Activated CD4-positive, alpha-beta T cell treated with anti-CD3 and anti-CD28 coated beads for 36 hours (primary cell): ENCODE results near the gene INPP5D. TPM values are rescaled to one million over a fixed set of nuclear protein-coding genes. Genes with fewer than 3 reads are reported as not detected.

Experiments
- ATAC-seq: fragments of 200-7000 bp; cut with Tn5 transposase; one replicate; pipeline ENCODE4 v1.10.0; 2021; ENCODE audit warnings: mild to moderate bottlenecking, moderate library complexity
- CTCF ChIA-PET: fragments of 350-600 bp; sonication (Branson Sonifier 250); formaldehyde crosslinking; loops from one replicate; lab custom pipeline; 2021; ENCODE audit warnings: antibody characterized with exemption; lab: Charles Lee
- POLR2A ChIA-PET: fragments of 350-600 bp; sonication (Branson Sonifier 250); formaldehyde crosslinking; loops from one replicate; lab custom pipeline; 2021; ENCODE audit warnings: antibody characterized with exemption, inconsistent platforms; lab: Charles Lee
- DNase-seq: peaks from one replicate; pipeline ENCODE4 v3.0.0-alpha.2; 2020
- H3K27ac Mint-ChIP-seq: one replicate; pipeline ENCODE4 v1.8.0; 2021; ENCODE audit warnings: mixed read lengths
- H3K27me3 Mint-ChIP-seq: one replicate; pipeline ENCODE4 v1.8.0; 2021; ENCODE audit warnings: mixed read lengths
- H3K36me3 Mint-ChIP-seq: one replicate; pipeline ENCODE4 v1.8.0; 2021; ENCODE audit warnings: low read depth, mixed read lengths
- H3K4me1 Mint-ChIP-seq: one replicate; pipeline ENCODE4 v1.8.0; 2021; ENCODE audit warnings: mixed read lengths
- H3K4me3 Mint-ChIP-seq: one replicate; pipeline ENCODE4 v1.8.0; 2021; ENCODE audit warnings: mild to moderate bottlenecking, moderate library complexity, mixed read lengths
- H3K9me3 Mint-ChIP-seq: one replicate; pipeline ENCODE4 v1.8.0; 2021; ENCODE audit warnings: low read depth, mixed read lengths
- intact Hi-C, 2 experiments: fragments of 100-400 bp; cut with DNase I in 1 of 2; cut with micrococcal nuclease in 1 of 2; formaldehyde crosslinking; loops; one replicate each; pipeline versions ENCODE4 v1.14.2 to v1.15.1; 2022 to 2024; cut with DNase I, micrococcal nuclease
- total RNA-seq, 2 experiments: library from RNA; stranded (reverse); gene quantifications; one replicate each; pipeline ENCODE4 v1.2.3, GENCODE V29; 2021

The INPP5D gene
- total RNA-seq, 2 experiments from 2014 or later, result 40.5 to 53.4 TPM

- Mint-ChIP-seq H3K27me3 (no peaks in the 10 kb centered on the region), H3K4me3 (no peak overlapping the region), H3K36me3 (no peaks in the 10 kb centered on the region), H3K9me3 (no peaks in the 10 kb centered on the region), H3K27ac (no peak overlapping the region), H3K4me1 (peaks cover 57% of the 10 kb centered on the region)
- DNase-seq (no peak), ATAC-seq (no peak)
- POLR2A ChIA-PET, result no interaction called here
- CTCF ChIA-PET, result interaction anchor here (0.6 to 2.1 kb wide), 3 partner anchors 15 to 191 kb away, joined by 3 to 7 read pairs (median 4); no protein-coding TSS in a partner anchor
- intact Hi-C loops, result no loop called here
Measured at GRCh38 chr2:233244818-233245217, 184.7 kb downstream of the INPP5D start.

DNA sequence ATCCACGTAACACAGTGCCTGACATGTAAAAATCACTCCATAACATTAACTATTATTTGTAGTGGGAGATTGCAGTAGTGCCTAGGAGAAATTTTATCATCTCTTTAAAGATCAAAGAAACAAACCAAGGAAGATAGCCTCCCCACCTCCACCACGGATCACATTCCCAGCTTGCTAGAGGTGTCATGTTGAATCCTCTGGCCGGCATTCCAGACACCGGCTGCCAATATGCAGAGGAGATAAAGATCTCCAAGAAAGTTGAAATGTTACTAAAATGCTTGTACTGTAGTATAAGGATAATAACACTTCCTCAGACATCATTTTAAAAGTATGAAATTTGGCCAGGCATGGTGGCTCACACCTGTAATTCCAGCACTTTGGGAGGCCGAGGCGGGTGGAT lies 185.3 kb downstream of the INPP5D start:
- DNase-seq, result no peak
- Mint-ChIP-seq H3K9me3 (no peaks in the 10 kb centered on the region), H3K4me3 (no peak overlapping the region), H3K4me1 (peaks cover 60% of the 10 kb centered on the region), H3K27ac (peak overlapping the region; percentile 9), H3K27me3 (no peaks in the 10 kb centered on the region), H3K36me3 (no peaks in the 10 kb centered on the region)
- CTCF ChIA-PET, result interaction anchor here (2.1 kb wide), 1 partner anchor 192 kb away, joined by 7 read pairs; no protein-coding TSS in a partner anchor
- POLR2A ChIA-PET, result no interaction called here
- intact Hi-C loops, result no loop called here
- no peak for ATAC-seq

- Mint-ChIP-seq H3K4me1 (peaks cover 53% of the 10 kb centered on the region), H3K27me3 (no peaks in the 10 kb centered on the region), H3K36me3 (peaks cover 2% of the 10 kb centered on the region), H3K9me3 (no peaks in the 10 kb centered on the region), H3K27ac (peak overlapping the region; percentile 95), H3K4me3 (no peak overlapping the region)
- ChIA-PET POLR2A (interaction anchor here (0.6 kb wide), 1 partner anchor 320 kb away, joined by 3 read pairs; no protein-coding TSS in a partner anchor), CTCF (interaction anchor here (0.6 to 1.2 kb wide), 6 partner anchors 11 to 656 kb away, joined by 3 to 4 read pairs (median 3); no protein-coding TSS in a partner anchor)
- ATAC-seq (no peak), DNase-seq (no peak)
- intact Hi-C loops, result loop anchor here in 1 of 2 experiments (1.0 kb wide), 5 partner anchors 13 to 641 kb away; partner anchors contain the start of gene INPP5D
Measured at GRCh38 chr2:233247116-233247515, 187.0 kb downstream of the INPP5D start.

GRCh38 chr2:233247744-233248143 lies 187.6 kb downstream of the INPP5D start:
- peaks cover 2% of the 10 kb centered on the region for H3K36me3 Mint-ChIP-seq
- ChIA-PET POLR2A (no interaction called here), CTCF (interaction anchor here (0.7 to 1.2 kb wide), 2 partner anchors 11 to 193 kb away, joined by 3 to 4 read pairs; no protein-coding TSS in a partner anchor)
- intact Hi-C loops, result loop anchor here (1.0 to 2.0 kb wide), 6 partner anchors 13 to 641 kb away; partner anchors contain the start of gene INPP5D (in 1 of the 2)
- DNase-seq (peak; percentile 81), ATAC-seq (peak; percentile 90)
- no peaks in the 10 kb centered on the region for H3K27me3 Mint-ChIP-seq
- H3K27ac Mint-ChIP-seq, result peak overlapping the region; percentile 95
- no peaks in the 10 kb centered on the region for H3K9me3 Mint-ChIP-seq
- peak overlapping the region; percentile 15 for H3K4me3 Mint-ChIP-seq
- H3K4me1 Mint-ChIP-seq, result peaks cover 51% of the 10 kb centered on the region

DNA sequence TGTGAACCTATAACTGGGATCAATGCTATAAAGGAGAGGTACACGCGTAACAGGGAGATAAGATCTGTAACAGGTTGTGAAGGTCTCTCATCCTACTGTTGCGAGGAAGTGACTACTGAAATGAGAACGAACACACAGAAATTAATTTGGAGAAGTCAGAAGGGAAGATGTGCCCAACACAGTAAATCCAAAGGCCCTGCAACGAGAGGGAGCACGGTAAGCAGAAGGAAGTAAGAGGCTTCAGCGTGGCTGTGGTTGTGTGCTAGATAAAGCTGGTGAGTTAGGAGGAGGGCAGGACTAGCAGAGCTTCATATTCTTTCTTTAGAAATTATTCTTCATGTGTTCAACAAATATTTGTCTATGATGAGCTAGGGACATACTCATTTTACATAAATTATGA lies 188.9 kb downstream of the INPP5D start:
- DNase-seq (no peak), ATAC-seq (no peak)
- peak overlapping the region; percentile 72 for H3K27ac Mint-ChIP-seq
- H3K4me1 Mint-ChIP-seq, result peaks cover 58% of the 10 kb centered on the region
- H3K9me3 Mint-ChIP-seq, result no peaks in the 10 kb centered on the region
- no peaks in the 10 kb centered on the region for H3K27me3 Mint-ChIP-seq
- intact Hi-C loops, result loop anchor here in 1 of 2 experiments (2.0 kb wide), 1 partner anchor 18 kb away; no protein-coding TSS in a partner anchor
- no peak overlapping the region for H3K4me3 Mint-ChIP-seq
- CTCF ChIA-PET, result interaction anchor here (0.6 to 4.3 kb wide), 5 partner anchors 19 to 912 kb away, joined by 3 to 16 read pairs (median 3); partner anchors contain the start of gene INPP5D
- peaks cover 8% of the 10 kb centered on the region for H3K36me3 Mint-ChIP-seq
- POLR2A ChIA-PET, result no interaction called here

- POLR2A ChIA-PET, result no interaction called here
- no peaks in the 10 kb centered on the region for H3K9me3 Mint-ChIP-seq
- peak overlapping the region; percentile 98 for H3K27ac Mint-ChIP-seq
- H3K4me3 Mint-ChIP-seq, result peak overlapping the region; percentile 85
- DNase-seq (no peak), ATAC-seq (no peak)
- H3K4me1 Mint-ChIP-seq, result peaks cover 68% of the 10 kb centered on the region
- intact Hi-C loops, result loop anchor here (2.0 to 10.0 kb wide), 7 partner anchors 102 to 1543 kb away; partner anchors contain the start of genes DGKD (in 1 of the 2), EIF4E2 (in 1 of the 2), HJURP (in 1 of the 2) and INPP5D (in 1 of the 2)
- H3K36me3 Mint-ChIP-seq, result peaks cover 15% of the 10 kb centered on the region
- no peaks in the 10 kb centered on the region for H3K27me3 Mint-ChIP-seq
- CTCF ChIA-PET, result interaction anchor here (0.8 to 4.3 kb wide), 14 partner anchors 13 to 398 kb away, joined by 3 to 16 read pairs (median 3); partner anchors contain the start of gene INPP5D
Measured at GRCh38 chr2:233250568-233250967, 190.4 kb downstream of the INPP5D start.

GRCh38 chr2:233250985-233251305 lies 190.8 kb downstream of the INPP5D start:
- ChIA-PET CTCF (interaction anchor here (0.6 to 4.3 kb wide), 16 partner anchors 12 to 398 kb away, joined by 3 to 16 read pairs (median 3); partner anchors contain the start of gene INPP5D), POLR2A (interaction anchor here (1.0 to 1.1 kb wide), 2 partner anchors 17 to 191 kb away, joined by 4 read pairs; partner anchors contain the start of gene INPP5D)
- intact Hi-C loops, result loop anchor here (1.0 to 10.0 kb wide), 17 partner anchors 17 to 1544 kb away; partner anchors contain the start of genes EIF4E2 (in 2 of the 2), TIGD1 (in 2 of the 2), DGKD (in 1 of the 2) and GIGYF2 (in 1 of the 2)
- peak overlapping the region; percentile 98 for H3K27ac Mint-ChIP-seq
- DNase-seq, result no peak
- ATAC-seq, result no peak
- H3K27me3 Mint-ChIP-seq, result no peaks in the 10 kb centered on the region
- H3K4me1 Mint-ChIP-seq, result peaks cover 70% of the 10 kb centered on the region
- no peaks in the 10 kb centered on the region for H3K9me3 Mint-ChIP-seq
- H3K4me3 Mint-ChIP-seq, result peak overlapping the region; percentile 85
- peaks cover 15% of the 10 kb centered on the region for H3K36me3 Mint-ChIP-seq

DNA sequence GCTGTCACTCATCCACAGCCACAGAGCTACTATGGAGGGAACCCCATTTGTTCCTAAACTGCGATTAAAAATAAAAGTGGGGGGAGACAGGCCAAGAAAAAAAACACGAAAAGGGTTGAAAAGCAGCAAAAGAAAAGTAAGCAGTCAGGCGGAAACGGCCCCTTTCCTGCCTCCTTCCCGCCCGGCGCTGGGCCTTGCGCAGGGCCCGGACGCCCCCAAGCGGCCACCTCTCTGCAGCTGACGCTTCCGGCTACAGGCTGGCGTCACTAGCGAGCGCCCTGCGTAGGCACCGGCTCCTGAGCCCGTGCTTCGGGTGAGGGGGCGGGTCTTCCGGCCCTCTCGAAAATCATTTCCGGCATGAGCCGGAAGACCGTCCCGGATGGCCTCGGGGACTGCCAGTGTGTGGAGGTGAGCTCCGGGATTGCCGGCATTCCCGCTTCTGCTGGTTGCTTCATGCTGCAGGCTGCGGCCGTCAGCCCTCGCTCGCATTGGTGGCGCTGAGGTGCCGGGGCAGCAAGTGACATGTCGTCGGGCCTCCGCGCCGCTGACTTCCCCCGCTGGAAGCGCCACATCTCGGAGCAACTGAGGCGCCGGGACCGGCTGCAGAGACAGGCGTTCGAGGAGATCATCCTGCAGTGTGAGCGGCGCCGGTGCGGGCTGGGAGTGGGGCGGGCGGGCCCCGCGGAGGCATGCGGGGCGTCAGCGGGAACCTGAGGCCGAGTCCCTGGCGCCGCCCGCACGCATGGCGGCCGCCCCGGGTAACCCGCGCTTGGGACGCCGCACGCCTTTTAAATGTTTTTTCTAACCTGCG lies 191.4 kb downstream of the INPP5D start, which contains the start of gene ATG16L1:
Gene ATG16L1 (plus strand): TSS at position 368 of the 811 bp plus-strand sequence. CDS start 155 bp downstream, at position 523.
- ATAC-seq (peak; percentile 82), DNase-seq (peak; percentile 98)
- peak within 1 kb of the TSS; percentile 85 for H3K4me3 Mint-ChIP-seq
- POLR2A ChIA-PET, result interaction anchor here (0.6 to 1.1 kb wide), 3 partner anchors 16 to 191 kb away, joined by 3 to 4 read pairs (median 4); partner anchors contain the start of gene INPP5D
- H3K36me3 Mint-ChIP-seq, result peaks cover 18% of the 10 kb centered on the region
- CTCF ChIA-PET, result interaction anchor here (0.6 to 4.3 kb wide), 17 partner anchors 12 to 399 kb away, joined by 3 to 16 read pairs (median 3); no protein-coding TSS in a partner anchor
- H3K27ac Mint-ChIP-seq, result peak within 1 kb of the TSS; percentile 98
- H3K27me3 Mint-ChIP-seq, result no peaks in the 10 kb centered on the region
- intact Hi-C loops, result loop anchor here (1.0 to 10.0 kb wide), 18 partner anchors 17 to 1544 kb away; partner anchors contain the start of genes EIF4E2 (in 2 of the 2), TIGD1 (in 2 of the 2), DGKD (in 1 of the 2) and GIGYF2 (in 1 of the 2)
- peaks cover 66% of the 10 kb centered on the region for H3K4me1 Mint-ChIP-seq
- no peaks in the 10 kb centered on the region for H3K9me3 Mint-ChIP-seq

DNA sequence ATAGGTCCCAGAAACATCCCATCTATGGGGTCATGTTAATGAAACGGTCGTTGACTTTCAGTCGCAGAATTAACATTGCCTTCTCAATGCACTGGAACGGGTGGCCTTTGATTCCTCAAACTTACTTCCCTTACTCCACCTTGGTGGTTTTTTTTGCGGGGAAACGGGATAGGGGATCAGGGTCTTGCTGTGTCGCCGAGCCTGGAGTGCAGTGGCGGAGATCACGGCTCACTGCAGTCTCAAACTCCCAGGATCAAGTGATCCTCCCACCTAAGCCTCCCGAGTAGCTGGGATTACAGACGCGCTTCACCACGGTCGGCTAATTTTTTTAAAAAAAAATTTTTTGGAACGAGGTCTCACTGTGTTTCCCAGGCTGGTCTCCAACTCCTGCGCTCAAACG lies 192.1 kb downstream of the INPP5D start:
- H3K4me1 Mint-ChIP-seq, result peaks cover 60% of the 10 kb centered on the region
- DNase-seq (no peak), ATAC-seq (no peak)
- ChIA-PET POLR2A (no interaction called here), CTCF (interaction anchor here (1.3 to 4.3 kb wide), 5 partner anchors 14 to 193 kb away, joined by 3 to 16 read pairs (median 5); no protein-coding TSS in a partner anchor)
- intact Hi-C loops, result loop anchor here (2.0 to 10.0 kb wide), 6 partner anchors 100 to 1545 kb away; partner anchors contain the start of genes DGKD (in 1 of the 2), EIF4E2 (in 1 of the 2), HJURP (in 1 of the 2) and PDE6D (in 1 of the 2)
- peak overlapping the region; percentile 85 for H3K4me3 Mint-ChIP-seq
- H3K9me3 Mint-ChIP-seq, result no peaks in the 10 kb centered on the region
- peaks cover 20% of the 10 kb centered on the region for H3K36me3 Mint-ChIP-seq
- H3K27ac Mint-ChIP-seq, result peak overlapping the region; percentile 87
- H3K27me3 Mint-ChIP-seq, result no peaks in the 10 kb centered on the region

DNA sequence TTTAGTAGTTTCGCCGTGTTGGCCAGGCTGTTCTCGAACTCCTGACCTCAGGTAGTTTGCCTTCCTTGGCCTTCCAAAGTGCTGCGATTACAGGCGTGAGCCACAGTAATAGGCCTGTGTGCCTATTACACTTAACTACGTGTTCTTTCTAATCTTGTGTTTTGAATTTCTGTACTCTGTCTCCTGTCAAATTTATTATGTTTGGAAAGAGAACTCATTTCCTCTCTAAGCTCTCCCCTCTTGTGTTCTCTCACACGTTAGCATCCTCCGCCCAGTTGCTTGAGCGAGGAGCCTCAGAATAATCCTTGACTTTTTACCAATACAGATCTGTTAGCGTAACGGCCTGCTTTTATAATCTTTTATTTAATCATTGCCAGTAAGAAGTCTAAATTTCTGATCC lies 195.0 kb downstream of the INPP5D start:
- ATAC-seq (no peak), DNase-seq (no peak)
- POLR2A ChIA-PET, result no interaction called here
- peaks cover 43% of the 10 kb centered on the region for H3K36me3 Mint-ChIP-seq
- H3K27ac Mint-ChIP-seq, result peak overlapping the region; percentile 8
- no peaks in the 10 kb centered on the region for H3K9me3 Mint-ChIP-seq
- intact Hi-C loops, result loop anchor here (10.0 kb wide), 2 partner anchors 490 to 600 kb away; partner anchors contain the start of gene HJURP (in 1 of the 2)
- H3K27me3 Mint-ChIP-seq, result no peaks in the 10 kb centered on the region
- H3K4me3 Mint-ChIP-seq, result no peak overlapping the region
- CTCF ChIA-PET, result interaction anchor here (1.1 to 3.5 kb wide), 2 partner anchors 13 to 194 kb away, joined by 3 to 19 read pairs; no protein-coding TSS in a partner anchor
- H3K4me1 Mint-ChIP-seq, result peaks cover 58% of the 10 kb centered on the region
